ENCODE measurements around the gene C1orf216.

GRCh38 chr1:35764283-35764682, 45.6 kb upstream of the C1orf216 start:
- TF ChIP-seq PPARA (CRISPR knock-in tag; IDR thresholded peaks at IDR 0.05; ENCODE audit: borderline replicate concordance) (no peak), ZNF70 (CRISPR knock-in tag; IDR thresholded peaks at IDR 0.05) (no peak), ZFP30 (CRISPR knock-in tag; IDR thresholded peaks at IDR 0.05) (no peak), ESRRG (CRISPR knock-in tag; IDR thresholded peaks at IDR 0.05) (no peak), TCF4 (CRISPR knock-in tag; IDR thresholded peaks at IDR 0.05; ENCODE audit: borderline replicate concordance) (no peak), ARNTL (CRISPR knock-in tag; IDR thresholded peaks at IDR 0.05; ENCODE audit: borderline replicate concordance, low read depth) (no peak), ZNF8 (CRISPR knock-in tag; IDR thresholded peaks at IDR 0.05) (no peak), POU6F1 (CRISPR knock-in tag; IDR thresholded peaks at IDR 0.05; ENCODE audit: borderline replicate concordance, low read depth) (no peak)
- TF ChIP-seq, protein P1, sequence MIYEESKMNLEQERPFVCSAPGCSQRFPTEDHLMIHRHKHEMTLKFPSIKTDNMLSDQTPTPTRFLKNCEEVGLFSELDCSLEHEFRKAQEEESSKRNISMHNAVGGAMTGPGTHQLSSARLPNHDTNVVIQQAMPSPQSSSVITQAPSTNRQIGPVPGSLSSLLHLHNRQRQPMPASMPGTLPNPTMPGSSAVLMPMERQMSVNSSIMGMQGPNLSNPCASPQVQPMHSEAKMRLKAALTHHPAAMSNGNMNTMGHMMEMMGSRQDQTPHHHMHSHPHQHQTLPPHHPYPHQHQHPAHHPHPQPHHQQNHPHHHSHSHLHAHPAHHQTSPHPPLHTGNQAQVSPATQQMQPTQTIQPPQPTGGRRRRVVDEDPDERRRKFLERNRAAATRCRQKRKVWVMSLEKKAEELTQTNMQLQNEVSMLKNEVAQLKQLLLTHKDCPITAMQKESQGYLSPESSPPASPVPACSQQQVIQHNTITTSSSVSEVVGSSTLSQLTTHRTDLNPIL (CRISPR knock-in tag; IDR thresholded peaks at IDR 0.05; ENCODE audit: low read depth) = no peak
- TF ChIP-seq, protein P2, sequence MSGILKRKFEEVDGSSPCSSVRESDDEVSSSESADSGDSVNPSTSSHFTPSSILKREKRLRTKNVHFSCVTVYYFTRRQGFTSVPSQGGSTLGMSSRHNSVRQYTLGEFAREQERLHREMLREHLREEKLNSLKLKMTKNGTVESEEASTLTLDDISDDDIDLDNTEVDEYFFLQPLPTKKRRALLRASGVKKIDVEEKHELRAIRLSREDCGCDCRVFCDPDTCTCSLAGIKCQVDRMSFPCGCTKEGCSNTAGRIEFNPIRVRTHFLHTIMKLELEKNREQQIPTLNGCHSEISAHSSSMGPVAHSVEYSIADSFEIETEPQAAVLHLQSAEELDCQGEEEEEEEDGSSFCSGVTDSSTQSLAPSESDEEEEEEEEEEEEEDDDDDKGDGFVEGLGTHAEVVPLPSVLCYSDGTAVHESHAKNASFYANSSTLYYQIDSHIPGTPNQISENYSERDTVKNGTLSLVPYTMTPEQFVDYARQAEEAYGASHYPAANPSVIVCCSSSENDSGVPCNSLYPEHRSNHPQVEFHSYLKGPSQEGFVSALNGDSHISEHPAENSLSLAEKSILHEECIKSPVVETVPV (CRISPR knock-in tag; IDR thresholded peaks at IDR 0.05) = no peak

Measured in SK-N-SH treated with all-trans-retinoic acid at 6 μM for 48 hours (cell line).